ENCODE measurements around the gene TMEM135.
"Not testable (repeated sequence)": the region's sequence is repeated elsewhere in the genome, so short reads cannot be mapped to it uniquely, and the experiment has no call there.

Gene TMEM135

DNA sequence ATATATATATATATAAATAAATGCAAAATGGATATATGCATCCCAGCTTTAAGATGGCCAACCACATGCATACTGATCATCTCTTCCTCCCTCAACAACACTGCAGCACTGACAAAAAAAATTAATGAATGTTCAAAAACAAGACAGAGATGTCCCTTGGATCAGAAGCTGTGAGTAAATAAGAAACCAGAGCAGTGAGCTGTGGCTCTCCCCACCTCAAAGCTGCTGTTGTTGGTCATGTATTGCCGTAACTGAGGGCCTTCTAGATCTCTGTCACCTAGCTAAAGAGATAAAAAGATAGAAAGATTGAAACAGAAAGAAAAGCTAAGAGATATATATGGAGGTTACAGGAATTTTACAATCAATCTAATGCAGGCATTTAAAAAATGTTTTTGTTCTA, 15.5 kb upstream of the TMEM135 start:
- Histone ChIP-seq H3K9me3 (ENCODE audit: low read length) (no peaks in the 10 kb centered on the region), H3K4me3 (ENCODE audit: low read depth in 1 of 2, low read length in 2 of 2) (no peak overlapping the region), H3K4me1 (ENCODE audit: insufficient read depth, low read length) (peaks cover 8% of the 10 kb centered on the region), H3K27ac (ENCODE audit: low read depth, low read length) (no peak overlapping the region), H3K27me3 (ENCODE audit: control insufficient read depth in 1 of 2, insufficient read depth in 2 of 2, low read length in 2 of 2) (no peaks in the 10 kb centered on the region), H3K36me3 (ENCODE audit: insufficient read depth, low read length) (no peaks in the 10 kb centered on the region), H3K9ac (ENCODE audit: low read length) (no peak overlapping the region)

DNA sequence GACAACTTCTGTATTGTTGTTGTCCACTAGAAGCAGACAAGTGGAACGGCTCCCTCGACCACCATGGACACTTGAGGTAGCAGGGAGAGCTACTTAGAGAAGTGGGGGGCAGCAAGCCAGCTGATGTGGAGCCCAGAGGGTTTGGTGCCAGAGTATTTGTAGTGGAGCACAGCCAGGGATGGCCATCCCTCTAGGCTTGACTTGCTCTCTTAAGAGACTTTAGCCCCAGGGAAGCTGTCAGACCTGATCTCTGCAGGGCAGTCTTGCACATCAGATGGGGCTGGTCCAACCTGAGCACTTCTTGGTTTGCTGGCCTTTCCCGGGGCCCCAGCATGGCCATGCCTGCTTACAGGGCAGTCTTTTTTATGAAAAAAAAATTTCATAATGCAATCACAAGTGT, 15.0 kb upstream of the TMEM135 start:
- no peak overlapping the region for H3K9ac ChIP-seq (ENCODE audit: low read length)
- no peaks in the 10 kb centered on the region for H3K27me3 ChIP-seq (ENCODE audit: control insufficient read depth in 1 of 2, insufficient read depth in 2 of 2, low read length in 2 of 2)
- no peak overlapping the region for H3K4me3 ChIP-seq (ENCODE audit: low read depth in 1 of 2, low read length in 2 of 2)
- no peak overlapping the region for H3K27ac ChIP-seq (ENCODE audit: low read depth, low read length)
- no peaks in the 10 kb centered on the region for H3K36me3 ChIP-seq (ENCODE audit: insufficient read depth, low read length)
- no peaks in the 10 kb centered on the region for H3K9me3 ChIP-seq (ENCODE audit: low read length)
- peaks cover 8% of the 10 kb centered on the region for H3K4me1 ChIP-seq (ENCODE audit: insufficient read depth, low read length)

DNA sequence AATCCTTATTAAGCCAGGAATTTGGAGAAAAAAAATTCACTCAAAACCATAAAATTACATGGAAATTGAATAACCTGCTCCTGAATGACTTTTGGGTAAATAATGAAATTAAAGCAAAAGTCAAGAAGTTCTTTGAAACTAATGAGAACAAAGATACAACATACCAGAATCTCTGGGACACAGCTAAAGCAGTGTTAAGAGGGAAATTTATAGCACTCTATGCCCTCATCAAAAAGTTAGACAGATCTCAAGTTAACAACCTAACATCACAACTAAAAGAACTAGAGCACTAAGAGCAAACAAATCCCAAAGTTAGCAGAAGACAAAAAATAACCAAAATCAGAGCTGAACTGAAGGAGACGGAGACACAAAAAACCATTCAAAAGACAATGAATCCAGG, 11.3 kb upstream of the TMEM135 start:
- H3K9me3 ChIP-seq (ENCODE audit: low read length); H3K36me3 ChIP-seq (ENCODE audit: insufficient read depth, low read length); H3K9ac ChIP-seq (ENCODE audit: low read length); H3K4me3 ChIP-seq (ENCODE audit: low read depth in 1 of 2, low read length in 2 of 2); H3K27ac ChIP-seq (ENCODE audit: low read depth, low read length); H3K27me3 ChIP-seq (ENCODE audit: control insufficient read depth in 1 of 2, insufficient read depth in 2 of 2, low read length in 2 of 2): not testable (repeated sequence)
- H3K4me1 ChIP-seq (ENCODE audit: insufficient read depth, low read length), result peaks cover 18% of the 10 kb centered on the region

DNA sequence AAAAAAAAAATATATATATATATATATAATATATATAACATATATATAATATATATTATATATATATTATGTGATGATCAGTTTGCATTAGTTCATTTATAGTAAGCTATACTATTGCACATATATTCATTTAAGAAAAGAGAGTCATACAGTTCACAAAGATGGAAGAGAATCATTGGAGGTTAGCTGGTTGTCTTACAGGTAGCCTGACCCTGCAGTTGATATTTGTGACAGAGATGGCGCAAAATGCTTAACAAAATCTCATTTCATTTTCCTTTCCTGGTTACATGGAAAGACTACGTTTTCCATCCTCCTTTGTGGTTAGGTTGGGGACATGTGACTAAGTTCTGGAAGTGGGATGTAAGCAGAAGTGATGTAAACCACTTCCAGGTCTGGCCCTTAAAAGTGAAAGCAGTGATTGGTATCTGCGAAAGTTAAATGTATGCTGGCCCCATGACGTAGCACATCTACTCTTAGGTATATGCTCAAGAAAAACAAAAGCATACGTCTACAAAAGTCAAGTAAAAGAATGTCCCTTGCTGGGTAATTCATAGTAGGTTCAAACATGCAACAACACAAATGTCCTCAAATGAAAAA, 7.2 kb upstream of the TMEM135 start:
- H3K36me3 ChIP-seq (ENCODE audit: insufficient read depth, low read length), result no peaks in the 10 kb centered on the region
- H3K4me3 ChIP-seq (ENCODE audit: low read depth in 1 of 2, low read length in 2 of 2), result no peak overlapping the region
- H3K27ac ChIP-seq (ENCODE audit: low read depth, low read length), result no peak overlapping the region
- peaks cover 15% of the 10 kb centered on the region for H3K4me1 ChIP-seq (ENCODE audit: insufficient read depth, low read length)
- H3K9ac ChIP-seq (ENCODE audit: low read length), result no peak overlapping the region
- H3K9me3 ChIP-seq (ENCODE audit: low read length), result no peaks in the 10 kb centered on the region
- no peaks in the 10 kb centered on the region for H3K27me3 ChIP-seq (ENCODE audit: control insufficient read depth in 1 of 2, insufficient read depth in 2 of 2, low read length in 2 of 2)

DNA sequence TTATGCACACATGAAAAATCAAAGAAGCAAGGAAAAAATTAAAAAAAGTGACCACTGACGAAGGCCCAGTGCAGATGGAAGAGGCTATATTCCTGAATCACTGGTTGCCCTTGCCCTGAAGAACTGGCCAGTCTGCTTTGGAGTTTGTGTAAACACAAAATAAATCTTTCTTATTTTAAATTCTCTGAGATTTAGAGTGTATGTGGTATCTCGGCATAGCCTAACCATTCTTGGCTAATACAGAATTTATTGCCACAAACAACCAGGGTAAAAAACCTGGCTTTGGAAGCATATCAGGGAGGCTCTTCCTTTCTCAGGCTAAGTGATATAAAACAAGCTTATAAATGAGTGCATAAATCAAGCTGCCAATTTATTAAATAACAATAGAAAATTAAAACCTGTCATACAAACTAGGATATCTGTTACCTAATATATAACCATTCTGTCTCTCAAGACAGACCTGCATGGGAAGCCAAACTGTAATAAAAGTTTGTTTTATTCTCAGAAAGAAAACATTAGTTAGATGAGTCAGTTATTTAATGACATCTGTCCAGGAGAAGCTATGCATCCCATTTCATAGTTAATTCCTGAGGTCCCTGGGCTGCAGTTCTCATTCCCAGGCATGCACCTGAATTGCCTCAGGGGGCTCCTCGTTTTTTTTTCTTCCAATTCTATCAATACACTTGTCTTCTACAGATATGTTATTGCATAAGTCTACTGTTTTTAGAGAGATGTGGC, 6.1 kb upstream of the TMEM135 start:
- Histone ChIP-seq H3K9me3 (ENCODE audit: low read length) (no peaks in the 10 kb centered on the region), H3K27ac (ENCODE audit: low read depth, low read length) (no peak overlapping the region), H3K4me1 (ENCODE audit: insufficient read depth, low read length) (peaks cover 15% of the 10 kb centered on the region), H3K9ac (ENCODE audit: low read length) (no peak overlapping the region), H3K4me3 (ENCODE audit: low read depth in 1 of 2, low read length in 2 of 2) (no peak overlapping the region), H3K36me3 (ENCODE audit: insufficient read depth, low read length) (no peaks in the 10 kb centered on the region), H3K27me3 (ENCODE audit: control insufficient read depth in 1 of 2, insufficient read depth in 2 of 2, low read length in 2 of 2) (no peaks in the 10 kb centered on the region)

DNA sequence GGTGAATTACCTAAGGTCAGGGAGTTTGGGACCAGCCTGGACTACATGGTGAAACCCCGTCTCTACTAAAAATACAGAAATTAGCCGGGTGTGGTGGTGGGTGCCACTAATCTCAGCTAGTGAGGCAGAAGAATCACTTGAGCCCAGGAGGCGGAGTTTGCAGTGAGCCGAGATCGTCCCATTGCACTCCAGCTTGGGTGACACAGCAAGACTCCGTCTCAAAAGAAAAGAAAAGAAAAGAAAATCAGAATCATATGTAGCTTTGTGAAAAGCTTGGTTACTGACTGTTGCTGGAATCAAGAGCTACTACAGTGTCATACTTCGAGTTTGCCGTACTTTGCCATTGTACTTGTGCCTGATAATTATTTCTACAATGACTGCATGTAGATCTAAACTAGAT, 4.2 kb upstream of the TMEM135 start:
- H3K4me3 ChIP-seq (ENCODE audit: low read depth in 1 of 2, low read length in 2 of 2), result no peak overlapping the region
- H3K27ac ChIP-seq (ENCODE audit: low read depth, low read length), result no peak overlapping the region
- H3K9me3 ChIP-seq (ENCODE audit: low read length), result no peaks in the 10 kb centered on the region
- no peak overlapping the region for H3K9ac ChIP-seq (ENCODE audit: low read length)
- H3K36me3 ChIP-seq (ENCODE audit: insufficient read depth, low read length), result no peaks in the 10 kb centered on the region
- peaks cover 15% of the 10 kb centered on the region for H3K4me1 ChIP-seq (ENCODE audit: insufficient read depth, low read length)
- H3K27me3 ChIP-seq (ENCODE audit: control insufficient read depth in 1 of 2, insufficient read depth in 2 of 2, low read length in 2 of 2), result no peaks in the 10 kb centered on the region

DNA sequence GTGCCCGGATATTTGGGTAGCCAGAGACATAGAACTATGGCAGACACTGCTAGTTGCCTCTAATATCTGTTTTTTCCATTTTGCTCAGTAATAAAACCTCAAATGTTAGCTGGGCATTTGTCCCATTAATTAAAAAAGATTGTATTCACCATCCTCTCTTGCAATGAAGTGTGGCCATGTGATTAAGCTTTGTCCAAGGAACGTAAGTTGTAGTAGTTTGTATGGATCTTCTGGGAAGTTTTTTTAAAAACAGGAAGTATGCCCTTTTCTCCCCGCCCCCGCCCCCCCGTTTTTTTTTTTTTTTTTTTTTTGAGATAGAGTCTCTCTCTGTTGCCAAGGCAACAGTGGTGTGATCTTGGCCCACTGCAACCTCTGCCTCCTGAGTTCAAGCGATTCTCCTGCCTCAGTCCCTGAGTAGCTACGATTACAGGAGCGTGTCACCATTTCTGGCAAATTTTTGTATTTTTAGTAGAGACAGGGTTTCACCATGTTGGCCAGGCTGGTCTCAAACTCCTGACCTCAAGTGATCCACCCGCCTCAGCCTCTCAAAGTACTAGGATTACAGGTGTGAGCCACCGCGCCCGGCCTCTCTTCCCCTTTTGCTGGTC, 1.7 kb upstream of the TMEM135 start:
- H3K36me3 ChIP-seq (ENCODE audit: insufficient read depth, low read length), result no peaks in the 10 kb centered on the region
- H3K4me1 ChIP-seq (ENCODE audit: insufficient read depth, low read length), result peaks cover 31% of the 10 kb centered on the region
- H3K27me3 ChIP-seq (ENCODE audit: control insufficient read depth in 1 of 2, insufficient read depth in 2 of 2, low read length in 2 of 2), result no peaks in the 10 kb centered on the region
- no peak overlapping the region for H3K27ac ChIP-seq (ENCODE audit: low read depth, low read length)
- no peaks in the 10 kb centered on the region for H3K9me3 ChIP-seq (ENCODE audit: low read length)
- no peak overlapping the region for H3K9ac ChIP-seq (ENCODE audit: low read length)
- no peak overlapping the region for H3K4me3 ChIP-seq (ENCODE audit: low read depth in 1 of 2, low read length in 2 of 2)

DNA sequence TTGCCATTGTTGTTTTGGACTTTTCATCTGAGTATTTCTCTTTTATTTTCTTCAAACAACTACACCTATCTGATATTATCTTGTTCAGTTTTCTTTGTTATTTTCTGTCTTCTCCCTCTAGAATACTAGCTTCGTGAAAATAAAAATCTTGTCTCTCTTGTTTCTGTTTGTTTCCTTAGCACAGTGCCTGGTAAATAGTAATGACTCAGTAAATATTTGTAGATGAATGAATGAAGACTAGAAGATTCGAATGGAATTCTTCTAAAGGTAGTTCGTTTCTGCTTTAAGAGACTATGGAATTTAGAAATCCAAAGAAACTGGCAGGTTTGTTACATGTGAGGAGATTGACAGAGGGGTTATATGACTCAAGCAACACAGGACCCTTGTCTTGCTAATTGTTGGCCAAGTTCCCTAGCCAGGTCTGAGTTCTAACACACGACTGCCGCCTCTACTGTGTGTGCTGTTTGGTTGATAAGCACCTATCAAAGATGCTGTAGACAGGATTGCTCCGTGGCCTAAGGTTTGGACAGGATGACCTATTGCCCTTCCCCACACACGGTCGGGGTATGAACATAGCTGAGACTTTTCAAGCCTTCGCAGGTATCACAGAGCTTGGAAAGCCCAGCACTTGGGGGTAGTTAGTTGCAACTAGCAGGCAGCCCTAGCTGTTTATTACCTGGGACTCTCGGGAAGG, 831 bp upstream of the TMEM135 start:
- peaks cover 24% of the 10 kb centered on the region for H3K4me1 ChIP-seq (ENCODE audit: insufficient read depth, low read length)
- H3K9me3 ChIP-seq (ENCODE audit: low read length), result no peaks in the 10 kb centered on the region
- peak overlapping the region; percentile 89 to 97 for H3K4me3 ChIP-seq (ENCODE audit: low read depth in 1 of 2, low read length in 2 of 2)
- no peaks in the 10 kb centered on the region for H3K27me3 ChIP-seq (ENCODE audit: control insufficient read depth in 1 of 2, insufficient read depth in 2 of 2, low read length in 2 of 2)
- H3K36me3 ChIP-seq (ENCODE audit: insufficient read depth, low read length), result no peaks in the 10 kb centered on the region
- H3K9ac ChIP-seq (ENCODE audit: low read length), result peak overlapping the region; percentile 17
- H3K27ac ChIP-seq (ENCODE audit: low read depth, low read length), result peak overlapping the region; percentile 84

DNA sequence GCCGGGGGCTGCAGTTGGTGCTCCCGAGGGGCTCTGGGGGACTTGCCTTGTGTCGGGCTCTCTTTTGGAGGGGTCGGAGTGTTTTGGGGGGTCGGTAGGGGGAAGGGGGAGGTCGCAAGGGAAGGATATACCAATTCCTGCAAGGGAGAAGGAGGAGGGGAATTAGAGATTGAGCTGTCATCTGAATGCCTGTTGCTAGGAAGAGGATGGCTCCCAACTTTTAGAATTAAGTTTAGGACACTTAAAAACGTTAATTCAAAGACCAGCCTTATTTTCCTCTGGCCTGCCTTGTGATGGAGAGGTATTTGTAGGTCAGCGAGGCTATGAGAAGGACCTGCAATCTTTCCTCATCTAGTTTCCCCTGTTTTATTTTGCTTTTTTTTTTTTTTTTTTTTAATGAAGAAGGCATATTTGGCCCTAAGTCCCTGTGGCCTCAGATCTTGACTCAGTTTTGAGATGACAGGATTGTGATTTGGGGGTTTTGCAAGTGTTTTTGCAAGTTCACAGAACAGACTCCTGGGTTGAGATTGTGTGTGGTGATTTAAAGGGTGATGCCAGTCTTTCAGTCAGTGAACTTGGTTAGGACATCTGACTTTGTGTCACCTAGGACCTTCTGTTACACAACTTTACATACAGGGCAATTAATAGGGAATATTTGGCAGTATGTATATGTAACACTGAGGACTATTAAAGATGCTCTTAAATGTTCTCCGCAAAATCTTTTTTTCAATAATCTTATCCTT, 672 bp downstream of the TMEM135 start:
- H3K9me3 ChIP-seq (ENCODE audit: low read length), result no peaks in the 10 kb centered on the region
- H3K36me3 ChIP-seq (ENCODE audit: insufficient read depth, low read length), result no peaks in the 10 kb centered on the region
- peaks cover 23% of the 10 kb centered on the region for H3K4me1 ChIP-seq (ENCODE audit: insufficient read depth, low read length)
- peak overlapping the region; percentile 89 to 97 for H3K4me3 ChIP-seq (ENCODE audit: low read depth in 1 of 2, low read length in 2 of 2)
- H3K27me3 ChIP-seq (ENCODE audit: control insufficient read depth in 1 of 2, insufficient read depth in 2 of 2, low read length in 2 of 2), result no peaks in the 10 kb centered on the region
- peak overlapping the region; percentile 84 for H3K27ac ChIP-seq (ENCODE audit: low read depth, low read length)
- H3K9ac ChIP-seq (ENCODE audit: low read length), result peak overlapping the region; percentile 17

DNA sequence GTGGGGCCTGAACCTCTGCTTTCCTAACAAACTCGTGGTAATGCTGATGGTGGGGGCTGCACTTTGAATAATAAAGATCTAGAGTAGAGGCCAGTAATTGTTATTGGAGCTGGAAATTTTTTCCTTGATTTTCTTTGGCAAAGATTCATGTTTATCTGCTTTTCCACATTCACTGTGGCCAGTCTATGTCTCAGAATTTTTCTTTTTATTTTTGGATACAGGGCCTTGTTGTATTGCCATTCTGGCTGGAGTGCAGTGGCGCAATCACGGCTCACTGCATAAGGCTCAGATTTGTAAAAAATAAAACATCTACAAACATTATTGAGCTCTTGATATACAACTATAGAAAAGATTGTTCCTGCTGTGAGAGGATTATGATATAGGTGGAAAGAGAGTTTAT, 1.6 kb downstream of the TMEM135 start:
- Histone ChIP-seq H3K9ac (ENCODE audit: low read length) (no peak overlapping the region), H3K4me3 (ENCODE audit: low read depth in 1 of 2, low read length in 2 of 2) (peak overlapping the region in 1 of 2 donors; percentile 29), H3K36me3 (ENCODE audit: insufficient read depth, low read length) (no peaks in the 10 kb centered on the region), H3K27me3 (ENCODE audit: control insufficient read depth in 1 of 2, insufficient read depth in 2 of 2, low read length in 2 of 2) (no peaks in the 10 kb centered on the region), H3K4me1 (ENCODE audit: insufficient read depth, low read length) (peaks cover 23% of the 10 kb centered on the region), H3K9me3 (ENCODE audit: low read length) (no peaks in the 10 kb centered on the region), H3K27ac (ENCODE audit: low read depth, low read length) (no peak overlapping the region)

DNA sequence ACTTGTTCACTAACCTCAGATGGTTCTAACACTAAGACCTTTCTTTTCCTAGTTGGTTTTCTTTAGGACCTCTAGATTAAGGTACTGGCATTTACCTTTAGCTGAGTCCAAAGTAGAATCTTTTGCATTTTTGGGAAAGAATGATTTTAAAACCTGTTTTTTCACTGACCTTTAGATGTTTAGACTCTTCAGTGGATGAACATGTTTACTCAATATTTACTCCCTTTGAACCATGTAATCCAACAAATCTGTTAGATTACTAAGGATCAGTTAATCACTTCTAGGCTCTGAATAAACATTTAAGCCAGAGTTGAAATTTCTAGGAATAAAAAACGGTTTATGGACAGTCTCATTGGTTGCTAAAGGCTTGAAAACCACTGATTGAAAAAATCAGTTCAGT, 6.2 kb downstream of the TMEM135 start:
- H3K4me1 ChIP-seq (ENCODE audit: insufficient read depth, low read length), result peaks cover 21% of the 10 kb centered on the region
- no peak overlapping the region for H3K4me3 ChIP-seq (ENCODE audit: low read depth in 1 of 2, low read length in 2 of 2)
- no peak overlapping the region for H3K9ac ChIP-seq (ENCODE audit: low read length)
- H3K27ac ChIP-seq (ENCODE audit: low read depth, low read length), result no peak overlapping the region
- H3K27me3 ChIP-seq (ENCODE audit: control insufficient read depth in 1 of 2, insufficient read depth in 2 of 2, low read length in 2 of 2), result no peaks in the 10 kb centered on the region
- H3K9me3 ChIP-seq (ENCODE audit: low read length), result no peaks in the 10 kb centered on the region
- H3K36me3 ChIP-seq (ENCODE audit: insufficient read depth, low read length), result no peaks in the 10 kb centered on the region
